ENCODE data around the gene CFAP61. TPM values are rescaled to one million over a fixed set of nuclear protein-coding genes. Genes with fewer than 3 reads are reported as not detected.

The CFAP61 gene
- total and polyA plus RNA-seq, 10 donors = 0.06 to 0.17 TPM; not detected in 8

GRCh38 chr20:20148779-20149178 lies 96.4 kb downstream of the CFAP61 start:
- TF ChIP-seq POLR2A (IDR thresholded peaks at IDR 0.05) (no peak), POLR2AphosphoS5 (IDR thresholded peaks at IDR 0.05) (no peak)
- TF ChIP-seq, protein P1, sequence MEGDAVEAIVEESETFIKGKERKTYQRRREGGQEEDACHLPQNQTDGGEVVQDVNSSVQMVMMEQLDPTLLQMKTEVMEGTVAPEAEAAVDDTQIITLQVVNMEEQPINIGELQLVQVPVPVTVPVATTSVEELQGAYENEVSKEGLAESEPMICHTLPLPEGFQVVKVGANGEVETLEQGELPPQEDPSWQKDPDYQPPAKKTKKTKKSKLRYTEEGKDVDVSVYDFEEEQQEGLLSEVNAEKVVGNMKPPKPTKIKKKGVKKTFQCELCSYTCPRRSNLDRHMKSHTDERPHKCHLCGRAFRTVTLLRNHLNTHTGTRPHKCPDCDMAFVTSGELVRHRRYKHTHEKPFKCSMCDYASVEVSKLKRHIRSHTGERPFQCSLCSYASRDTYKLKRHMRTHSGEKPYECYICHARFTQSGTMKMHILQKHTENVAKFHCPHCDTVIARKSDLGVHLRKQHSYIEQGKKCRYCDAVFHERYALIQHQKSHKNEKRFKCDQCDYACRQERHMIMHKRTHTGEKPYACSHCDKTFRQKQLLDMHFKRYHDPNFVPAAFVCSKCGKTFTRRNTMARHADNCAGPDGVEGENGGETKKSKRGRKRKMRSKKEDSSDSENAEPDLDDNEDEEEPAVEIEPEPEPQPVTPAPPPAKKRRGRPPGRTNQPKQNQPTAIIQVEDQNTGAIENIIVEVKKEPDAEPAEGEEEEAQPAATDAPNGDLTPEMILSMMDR (IDR thresholded peaks at IDR 0.05 in 8 of 11, conservative IDR thresholded peaks at IDR 0.05 in 3 of 11) = no peak
- Histone ChIP-seq H3K27me3 (replicated peaks in 1 of 7) (peaks cover 0 to 6% (median 0%) of the 10 kb centered on the region in 7 donors), H3K36me3 (no peaks in the 10 kb centered on the region), H3K4me1 (no peaks in the 10 kb centered on the region), H3K27ac (no peak overlapping the region), H3K4me3 (no peak overlapping the region), H3K9me3 (peaks cover 0 to 47% (median 28%) of the 10 kb centered on the region in 8 donors)
- WGBS, 5 donors = 83 to 91% (median 85%) methylated on average over 2 of the region's 2 CpGs
- DNase-seq = no peak
- intact Hi-C loops (cut with DNase I; ENCODE audit: low total_unique reads) = no loop called here

- peaks cover 0 to 39% (median 24%) of the 10 kb centered on the region in 8 donors for H3K9me3 ChIP-seq
- H3K27ac ChIP-seq = no peak overlapping the region
- H3K4me3 ChIP-seq = no peak overlapping the region
- intact Hi-C loops (cut with DNase I; ENCODE audit: low total_unique reads) = no loop called here
- no peak for DNase-seq
- no peaks in the 10 kb centered on the region for H3K36me3 ChIP-seq
- H3K27me3 ChIP-seq (replicated peaks in 1 of 7) = peaks cover 0 to 6% (median 0%) of the 10 kb centered on the region in 7 donors
- TF ChIP-seq, protein P1 (IDR thresholded peaks at IDR 0.05 in 8 of 11, conservative IDR thresholded peaks at IDR 0.05 in 3 of 11) = no peak
- TF ChIP-seq POLR2A (IDR thresholded peaks at IDR 0.05) (no peak), POLR2AphosphoS5 (IDR thresholded peaks at IDR 0.05) (no peak)
- WGBS, 5 donors = 73 to 83% (median 78%) methylated on average over 2 of the region's 2 CpGs
- H3K4me1 ChIP-seq = no peaks in the 10 kb centered on the region
Observed at GRCh38 chr20:20150241-20150640, 97.9 kb downstream of the CFAP61 start.

DNA sequence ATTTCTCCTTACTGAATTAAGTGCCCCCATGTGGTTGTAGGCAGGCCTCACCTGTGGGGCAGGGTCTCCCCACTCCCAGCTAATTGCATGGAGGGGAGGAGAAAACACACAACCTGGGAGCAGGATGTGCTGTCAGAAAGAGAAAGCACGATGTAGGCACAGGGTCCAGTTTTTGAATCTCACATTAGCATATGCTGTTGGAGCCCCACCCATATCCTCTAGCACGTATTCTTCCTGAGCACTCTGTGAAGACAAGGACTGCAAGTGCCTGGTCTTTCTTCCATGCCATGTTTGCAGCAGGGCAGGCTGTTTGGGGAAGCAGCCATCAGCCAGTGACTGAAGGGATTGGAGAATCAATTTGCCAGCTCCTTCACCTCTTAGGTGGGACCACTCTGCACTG lies 108.2 kb downstream of the CFAP61 start:
- WGBS, 5 donors = 18 to 63% (median 29%) methylated on average over 2 of the region's 2 CpGs
- Histone ChIP-seq H3K4me3 (no peak overlapping the region), H3K36me3 (no peaks in the 10 kb centered on the region), H3K9me3 (peaks cover 0 to 6% (median 0%) of the 10 kb centered on the region in 8 donors), H3K27me3 (replicated peaks in 1 of 7) (no peaks in the 10 kb centered on the region), H3K4me1 (no peaks in the 10 kb centered on the region), H3K27ac (no peak overlapping the region)
- TF ChIP-seq POLR2A (IDR thresholded peaks at IDR 0.05) (no peak), POLR2AphosphoS5 (IDR thresholded peaks at IDR 0.05) (no peak)
- TF ChIP-seq, protein P1 (IDR thresholded peaks at IDR 0.05 in 8 of 11, conservative IDR thresholded peaks at IDR 0.05 in 3 of 11) = no peak
- intact Hi-C loops (cut with DNase I; ENCODE audit: low total_unique reads) = no loop called here
- DNase-seq = no peak

DNA sequence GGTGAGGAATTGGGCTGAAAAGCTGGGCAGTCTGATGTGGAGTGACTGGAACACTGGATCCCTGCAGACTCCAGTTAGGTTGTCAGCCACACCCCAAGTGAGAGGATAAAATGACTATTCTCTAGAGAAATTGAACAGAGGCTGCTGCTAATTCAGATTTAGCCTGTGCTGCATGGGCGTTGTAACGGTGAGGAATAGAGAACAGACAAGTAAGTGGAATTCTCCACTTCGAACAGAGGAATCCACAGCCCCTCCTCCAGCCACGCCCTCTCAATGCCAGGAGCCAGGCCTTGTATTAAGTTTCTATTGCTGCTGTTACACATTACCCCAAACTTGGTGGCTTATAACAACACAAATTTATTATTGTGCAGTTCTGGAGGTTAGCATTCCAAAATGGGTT lies 109.3 kb downstream of the CFAP61 start:
- TF ChIP-seq POLR2AphosphoS5 (IDR thresholded peaks at IDR 0.05) (no peak), POLR2A (IDR thresholded peaks at IDR 0.05) (no peak)
- TF ChIP-seq, protein P1 (IDR thresholded peaks at IDR 0.05 in 8 of 11, conservative IDR thresholded peaks at IDR 0.05 in 3 of 11) = no peak
- Histone ChIP-seq H3K36me3 (no peaks in the 10 kb centered on the region), H3K27me3 (replicated peaks in 1 of 7) (no peaks in the 10 kb centered on the region), H3K9me3 (peaks cover 0 to 6% (median 0%) of the 10 kb centered on the region in 8 donors), H3K4me3 (no peak overlapping the region), H3K27ac (no peak overlapping the region), H3K4me1 (no peaks in the 10 kb centered on the region)
- DNase-seq = no peak
- intact Hi-C loops (cut with DNase I; ENCODE audit: low total_unique reads) = no loop called here
- WGBS, 5 donors = 76 to 87% (median 78%) methylated on average over 4 of the region's 4 CpGs
